K562 (cell line): ENCODE results near the gene LRRC3C. TPM values are rescaled to one million over a fixed set of nuclear protein-coding genes. Genes with fewer than 3 reads are reported as not detected.

Experiments used
- ATAC-seq: fragments of 200-7000 bp; cut with Tn5 transposase; 3 replicates; pipeline ENCODE4 v1.9.1; 2020; ENCODE audit warnings: moderate library complexity
- BruUV-seq: library from RNA; stranded (reverse); fragments of 400-500 nt; replicated peaks from 2 replicates; lab custom pipeline; 2021; lab: Mats Ljungman, UMichigan
- CTCF ChIA-PET: fragments of 300-600 bp; formaldehyde crosslinking; extraction: SDS; loops from one replicate; lab custom pipeline; 2021; ENCODE audit warnings: low intra/inter-chr PET ratio; lab: Yijun Ruan, JAX
- POLR2A ChIA-PET: fragments of 300-600, 350-650 bp; sonication (Branson Sonifier 250); formaldehyde crosslinking; extraction: SDS; loops from one replicate; lab custom pipeline; 2021; ENCODE audit warnings: antibody characterized with exemption, inconsistent platforms; lab: Yijun Ruan, JAX
- DNase-seq, 4 experiments: peaks; one replicate each; pipeline versions ENCODE4 v3.0.0 to v3.0.0-alpha.2; 2011 to 2018; ENCODE audit warnings: low spot score in 3 of 4, mixed read lengths in 3 of 4; ENCODE audit errors: extremely low read depth in 1 of 4
- FAIRE-seq: peaks from 2 replicates; lab custom pipeline; 2011; peaks lifted over from hg19 to GRCh38; lab: Jason Lieb, UNC
- H2AFZ ChIP-seq: 2 replicates; pipeline ENCODE4 v1.6.0; 2011; ENCODE audit warnings: low read depth, low read length, control low read depth, inconsistent platforms
- H3K27ac ChIP-seq: fragments of 200-600 bp; 3 replicates; pipeline ENCODE4 v1.8.0; 2011; ENCODE audit warnings: low read depth, mild to moderate bottlenecking, control low read depth, inconsistent platforms, low read length, moderate library complexity, mixed read lengths; ENCODE audit errors: extremely low read depth
- H3K27me3 ChIP-seq, 2 experiments: fragments of 300-600 bp in 1 of 2; 2 replicates in 1 of 2; 3 replicates in 1 of 2; pipeline versions ENCODE4 v1.6.0 to v1.8.0; 2011; ENCODE audit warnings: inconsistent platforms in 2 of 2, low read length in 2 of 2, mild to moderate bottlenecking in 1 of 2, mixed read lengths in 1 of 2, moderate library complexity in 1 of 2; ENCODE audit not compliant: control insufficient read depth in 2 of 2, insufficient read depth in 2 of 2
- H3K36me3 ChIP-seq: fragments of 300-600 bp; 3 replicates; pipeline ENCODE4 v1.8.0; 2011; ENCODE audit warnings: mild to moderate bottlenecking, low read length, inconsistent platforms; ENCODE audit not compliant: control insufficient read depth, insufficient read depth
- H3K4me1 ChIP-seq, 2 experiments: fragments of 200-600 bp in 1 of 2; replicated peaks in 1 of 2; 2 replicates in 1 of 2; 3 replicates in 1 of 2; pipeline versions ENCODE4 v1.5.1 to v1.8.0; 2011; ENCODE audit warnings: inconsistent platforms in 2 of 2, low read length in 2 of 2, mild to moderate bottlenecking in 1 of 2, mixed read lengths in 1 of 2, moderate library complexity in 1 of 2; ENCODE audit not compliant: control insufficient read depth in 2 of 2, insufficient read depth in 2 of 2
- H3K4me2 ChIP-seq: 2 replicates; pipeline ENCODE4 v1.6.1; 2011; ENCODE audit warnings: low read length, control low read depth, inconsistent platforms, mixed read lengths; ENCODE audit not compliant: insufficient read depth
- H3K4me3 ChIP-seq: fragments of 200-600 bp; sonication (generic), shearing (Covaris generic); 2 replicates; pipeline ENCODE4 v1.5.1; 2016; ENCODE audit warnings: control low read depth, inconsistent platforms
- H3K79me2 ChIP-seq: fragments of 200-600 bp; 3 replicates; pipeline ENCODE4 v1.8.0; 2011; ENCODE audit warnings: low read length, inconsistent platforms; ENCODE audit not compliant: control insufficient read depth, insufficient read depth
- H3K9ac ChIP-seq, 2 experiments: 2 replicates each; pipeline versions ENCODE4 v1.6.0 to v1.6.1; 2011; ENCODE audit warnings: low read depth in 2 of 2, low read length in 2 of 2, control low read depth in 1 of 2, inconsistent platforms in 1 of 2, mild to moderate bottlenecking in 1 of 2, mixed read lengths in 1 of 2; ENCODE audit not compliant: insufficient read depth in 1 of 2
- H3K9me1 ChIP-seq: one replicate; pipeline ENCODE4 v1.6.0; 2011; ENCODE audit warnings: inconsistent platforms, mild to moderate bottlenecking, low read length, moderate library complexity; ENCODE audit not compliant: control insufficient read depth, insufficient read depth
- H3K9me3 ChIP-seq: replicated peaks from 2 replicates; pipeline ENCODE4 v1.5.1; 2011; ENCODE audit warnings: low read depth, low read length, inconsistent platforms; ENCODE audit not compliant: control insufficient read depth, insufficient read depth
- H4K20me1 ChIP-seq: replicated peaks from 2 replicates; pipeline ENCODE4 v1.6.1; 2011; ENCODE audit warnings: low read length, inconsistent platforms, mixed read lengths; ENCODE audit not compliant: control insufficient read depth, insufficient read depth
- AFF4 ChIP-seq: sonication (generic); formaldehyde crosslinking; IDR thresholded peaks from 2 replicates; pipeline ENCODE4 v1.8.0; 2023; ENCODE audit warnings: mild to moderate bottlenecking, missing genetic modification reagents
- CREM ChIP-seq: IDR thresholded peaks from 2 replicates; pipeline ENCODE4 v1.6.1; 2014; ENCODE audit warnings: antibody characterized with exemption, low read depth
- RBM22 ChIP-seq: fragments of 200-400 bp; formaldehyde crosslinking; IDR thresholded peaks from 2 replicates; pipeline ENCODE4 v1.6.1; 2018; ENCODE audit warnings: low read length, low read depth; ENCODE audit not compliant: poor library complexity, severe bottlenecking
- SETDB1 ChIP-seq: IDR thresholded peaks from one replicate; pipeline ENCODE4 v1.6.1; 2012; ENCODE audit warnings: low read length, control low read depth, inconsistent platforms
- SFPQ ChIP-seq: fragments of 200-400 bp; formaldehyde crosslinking; IDR thresholded peaks from 2 replicates; pipeline ENCODE4 v1.6.1; 2017; ENCODE audit warnings: mild to moderate bottlenecking, low read depth, low read length, moderate library complexity
- TAF15 ChIP-seq: fragments of 200-400 bp; formaldehyde crosslinking; IDR thresholded peaks from 2 replicates; pipeline ENCODE4 v1.6.1; 2017; ENCODE audit warnings: mild to moderate bottlenecking, low read depth, low read length, moderate library complexity
- WHSC1 ChIP-seq: IDR thresholded peaks from one replicate; pipeline ENCODE4 v1.6.1; 2012; ENCODE audit warnings: low read length, control low read depth, inconsistent platforms
- ZNF121 ChIP-seq: sonication (generic); formaldehyde crosslinking; conservative IDR thresholded peaks from 2 replicates; pipeline ENCODE4 v1.8.0; 2022; ENCODE audit warnings: missing genetic modification reagents
- ZNF224 ChIP-seq: sonication (generic); formaldehyde crosslinking; IDR thresholded peaks from 2 replicates; pipeline ENCODE4 v1.8.0; 2022; ENCODE audit warnings: mild to moderate bottlenecking, missing genetic modification reagents
- WGBS: fragments of 100-300 bp; shearing (Covaris generic); methylation state at CpG from one replicate; pipeline ENCODE4 v1.1.6; 2016; ENCODE audit warnings: low coverage, mixed read lengths; ENCODE audit not compliant: insufficient coverage; ENCODE audit errors: missing lambda C conversion rate; 5-methylcytosine and 5-hydroxymethylcytosine counted together
- in situ Hi-C: fragments of 300-500 bp; cut with MboI; formaldehyde crosslinking; loops from 4 replicates; pipeline ENCODE4 v1.15.0; 2018; ENCODE audit warnings: inconsistent platforms, mixed read lengths
- intact Hi-C: fragments of 100-400 bp; cut with micrococcal nuclease; formaldehyde crosslinking; loops from 2 replicates; pipeline ENCODE4 v1.14.2; 2022
- polyA plus RNA-seq, 8 experiments: library from polyadenylated mRNA; depleted of rRNA in 4 of 8; stranded (reverse) in 5 of 8; unstranded in 3 of 8; fragments of >200 nt; fragmentation: Nextera tagmentation in 2 of 8; fragmentation: Illumina TruSeq in 1 of 8; extraction: Ambion mirVana in 2 of 8; extraction: Trizol in 1 of 8; gene quantifications; 2 replicates each; pipeline versions ENCODE4 v1.2.1 to v1.2.3, GENCODE V29; 2011 to 2014; ENCODE audit warnings: inconsistent platforms in 1 of 8, missing spikeins in 1 of 8
- total RNA-seq, 7 experiments: library from RNA; depleted of rRNA in 6 of 7; stranded (reverse); fragments of >200 nt in 6 of 7; fragmentation: Illumina TruSeq in 2 of 7; extraction: Trizol in 2 of 7; gene quantifications; 2 replicates each; pipeline versions ENCODE4 v1.2.1 to v1.2.3, GENCODE V29; 2011 to 2021; ENCODE audit warnings: low replicate concordance in 1 of 7

Gene LRRC3C
- total and polyA plus RNA-seq, 9 of the 15 experiments (the other 6 are each of a cell fraction or from before 2014, with no cell fraction given): not detected

- Histone ChIP-seq H3K27ac (no peak overlapping the region), H3K9me3 (no peaks in the 10 kb centered on the region), H3K4me3 (no peak overlapping the region), H3K9me1 (no peaks in the 10 kb centered on the region), H4K20me1 (no peaks in the 10 kb centered on the region), H3K79me2 (no peaks in the 10 kb centered on the region), H3K36me3 (no peaks in the 10 kb centered on the region), H2AFZ (no peak overlapping the region), H3K4me1 (no peaks in the 10 kb centered on the region)
- CTCF ChIA-PET: no interaction called here
- ATAC-seq: no peak
- no peak for DNase-seq
- BruUV-seq: no TSS peak
- intact Hi-C loops: no loop called here
- no peak for FAIRE-seq
- TF ChIP-seq ZNF121 (0 out of 2 replicates have a peak, but pooled peaks have one; percentile 52), SETDB1 (no peak)
- TF ChIP-seq, all 486 proteins: peak for 1
- in situ Hi-C loops: no loop called here
- POLR2A ChIA-PET: no interaction called here
- Histone ChIP-seq H3K4me2 (no peak overlapping the region), H3K27me3 (peaks cover 11 to 17% of the 10 kb centered on the region in 2 experiments; a peak in 4 of 5 replicates), H3K9ac (no peak overlapping the region)
These were observed 40.5 kb upstream of the LRRC3C start for GRCh38 chr17:39887078-39887477.

GRCh38 chr17:39889200-39889599 lies 38.3 kb upstream of the LRRC3C start:
- POLR2A ChIA-PET: interaction anchor here (1.4 kb wide), 1 partner anchor 14 kb away, joined by 3 read pairs; no protein-coding TSS in a partner anchor
- H3K36me3 ChIP-seq: no peaks in the 10 kb centered on the region
- no peaks in the 10 kb centered on the region for H3K9me3 ChIP-seq
- no peak for DNase-seq
- no peaks in the 10 kb centered on the region for H3K4me1 ChIP-seq
- no peak overlapping the region for H3K4me2 ChIP-seq
- no peak overlapping the region for H2AFZ ChIP-seq
- CTCF ChIA-PET: no interaction called here
- TF ChIP-seq TAF15 (no peak), CREM (no peak), ZNF224 (CRISPR knock-in tag) (no peak), AFF4 (CRISPR knock-in tag) (no peak), WHSC1 (no peak), RBM22 (no peak), SFPQ (no peak)
- no peaks in the 10 kb centered on the region for H3K9me1 ChIP-seq
- intact Hi-C loops (no loop called here), in situ Hi-C loops (no loop called here)
- BruUV-seq: no TSS peak
- H3K79me2 ChIP-seq: no peaks in the 10 kb centered on the region
- no peak overlapping the region for H3K9ac ChIP-seq
- no peak overlapping the region for H3K27ac ChIP-seq
- ATAC-seq: no peak
- peaks cover 14 to 26% of the 10 kb centered on the region in 2 experiments; a peak in 4 of 5 replicates for H3K27me3 ChIP-seq
- H3K4me3 ChIP-seq: no peak overlapping the region
- no peaks in the 10 kb centered on the region for H4K20me1 ChIP-seq
- WGBS: 7% methylated on average over 2 of the region's 2 CpGs
- no peak for FAIRE-seq
